Liver (tissue), 9 donors: Measurements from ENCODE around the gene GRB14. TPM values are rescaled to one million over a fixed set of nuclear protein-coding genes. Genes with fewer than 3 reads are reported as not detected.

Source experiments
- DNase-seq: peaks from one replicate; pipeline ENCODE4 v3.0.0-alpha.2; 2017; ENCODE audit warnings: low spot score
- H3K27ac ChIP-seq, 2 donors: one replicate each; pipeline ENCODE4 v1.7.0; 2013; ENCODE audit warnings: inconsistent platforms in 2 of 2, low read length in 2 of 2, control low read depth in 1 of 2, low read depth in 1 of 2, mild to moderate bottlenecking in 1 of 2
- H3K27me3 ChIP-seq, 4 donors: one replicate each; pipeline versions ENCODE4 v1.6.1 to v1.7.0; 2013; ENCODE audit warnings: low read length in 3 of 4, inconsistent platforms in 1 of 4, mild to moderate bottlenecking in 1 of 4, moderate library complexity in 1 of 4; ENCODE audit not compliant: control insufficient read depth in 4 of 4, insufficient read depth in 4 of 4
- H3K36me3 ChIP-seq, 4 donors: one replicate each; pipeline versions ENCODE4 v1.6.1 to v1.7.0; 2013; ENCODE audit warnings: low read length in 3 of 4, mild to moderate bottlenecking in 3 of 4, low read depth in 1 of 4, moderate library complexity in 1 of 4; ENCODE audit not compliant: control insufficient read depth in 4 of 4, insufficient read depth in 3 of 4
- H3K4me1 ChIP-seq, 4 donors: one replicate each; pipeline versions ENCODE4 v1.6.1 to v1.7.0; 2013; ENCODE audit warnings: low read length in 3 of 4, mild to moderate bottlenecking in 3 of 4, moderate library complexity in 1 of 4; ENCODE audit not compliant: control insufficient read depth in 4 of 4, insufficient read depth in 4 of 4
- H3K4me3 ChIP-seq, 3 donors: one replicate each; pipeline versions ENCODE4 v1.6.1 to v1.7.0; 2013; ENCODE audit warnings: low read length in 3 of 3, control low read depth in 1 of 3, low read depth in 1 of 3, mild to moderate bottlenecking in 1 of 3
- H3K9ac ChIP-seq, 2 donors: one replicate each; pipeline ENCODE4 v1.7.0; 2013; ENCODE audit warnings: low read length in 2 of 2, mild to moderate bottlenecking in 2 of 2, moderate library complexity in 2 of 2, control low read depth in 1 of 2, low read depth in 1 of 2
- H3K9me3 ChIP-seq, 4 donors: one replicate each; pipeline versions ENCODE4 v1.6.1 to v1.7.0; 2013; ENCODE audit warnings: low read length in 3 of 4; ENCODE audit not compliant: control insufficient read depth in 4 of 4
- CTCF ChIP-seq: fragments of 150-350 bp; IDR thresholded peaks from 2 replicates; pipeline ENCODE4 v1.5.1; 2017; ENCODE audit warnings: improper control_type of control experiment, low read depth, low read length; ENCODE audit not compliant: missing input control
- EGR1 ChIP-seq, 2 donors: IDR thresholded peaks; 2 replicates each; pipeline ENCODE4 v1.6.1; 2016 to 2018; ENCODE audit warnings: antibody characterized with exemption in 2 of 2, low read depth in 2 of 2
- FOXA1 ChIP-seq: IDR thresholded peaks from 2 replicates; pipeline ENCODE4 v1.6.1; 2016; ENCODE audit warnings: antibody characterized with exemption
- FOXA2 ChIP-seq: IDR thresholded peaks from 2 replicates; pipeline ENCODE4 v1.6.1; 2016; ENCODE audit warnings: antibody characterized with exemption
- GABPA ChIP-seq, 2 donors: IDR thresholded peaks in 1 of 2; conservative IDR thresholded peaks in 1 of 2; 2 replicates each; pipeline ENCODE4 v1.6.1; 2016; ENCODE audit warnings: antibody characterized with exemption in 2 of 2, mild to moderate bottlenecking in 1 of 2, moderate library complexity in 1 of 2
- HNF4A ChIP-seq, 2 donors: conservative IDR thresholded peaks; 2 replicates each; pipeline ENCODE4 v1.6.1; 2016; ENCODE audit warnings: antibody characterized with exemption in 2 of 2, mild to moderate bottlenecking in 2 of 2
- HNF4G ChIP-seq: IDR thresholded peaks from 2 replicates; pipeline ENCODE4 v1.6.1; 2016; ENCODE audit warnings: antibody characterized with exemption
- JUND ChIP-seq, 2 donors: IDR thresholded peaks; 2 replicates each; pipeline ENCODE4 v1.6.1; 2016; ENCODE audit warnings: antibody characterized with exemption in 2 of 2
- NR2F2 ChIP-seq: IDR thresholded peaks from 2 replicates; pipeline ENCODE4 v1.6.1; 2016; ENCODE audit warnings: antibody characterized with exemption
- RAD21 ChIP-seq, 2 donors: IDR thresholded peaks; 2 replicates each; pipeline ENCODE4 v1.6.1; 2016; ENCODE audit warnings: antibody characterized with exemption in 2 of 2, mild to moderate bottlenecking in 2 of 2
- REST ChIP-seq: IDR thresholded peaks from 2 replicates; pipeline ENCODE4 v1.6.1; 2016; ENCODE audit warnings: antibody characterized with exemption, mild to moderate bottlenecking
- SP1 ChIP-seq: IDR thresholded peaks from 2 replicates; pipeline ENCODE4 v1.6.1; 2018; ENCODE audit warnings: antibody characterized with exemption, mild to moderate bottlenecking
- TAF1 ChIP-seq: conservative IDR thresholded peaks from 2 replicates; pipeline ENCODE4 v1.6.1; 2016; ENCODE audit warnings: antibody characterized with exemption, mild to moderate bottlenecking
- YY1 ChIP-seq: IDR thresholded peaks from 2 replicates; pipeline ENCODE4 v1.6.1; 2016; ENCODE audit warnings: antibody characterized with exemption, mild to moderate bottlenecking
- ZBTB33 ChIP-seq: IDR thresholded peaks from 2 replicates; pipeline ENCODE4 v1.6.1; 2016; ENCODE audit warnings: antibody characterized with exemption
- WGBS: extraction: QIAGEN DNeasy Blood & Tissue Kit; methylation state at CpG from one replicate; pipeline ENCODE4 v1.1.7; 2013; 5-methylcytosine and 5-hydroxymethylcytosine counted together
- polyA plus RNA-seq, 2 donors: library from polyadenylated mRNA; stranded (reverse) in 1 of 2; unstranded in 1 of 2; fragments of 200-250 nt in 1 of 2; fragments of >200 nt in 1 of 2; fragmentation: Nextera tagmentation in 1 of 2; extraction: Ambion mirVana in 1 of 2; gene quantifications; one replicate each; pipeline versions ENCODE4 v1.2.1 to v1.2.3, GENCODE V29; 2013 to 2015
- total RNA-seq, 2 donors: library from RNA; depleted of rRNA; stranded (reverse); fragments of >200 nt; gene quantifications; one replicate each; pipeline ENCODE4 v1.2.3, GENCODE V29; 2014
- TF ChIP-seq, protein P1 (sequence below): IDR thresholded peaks from 2 replicates; pipeline ENCODE4 v1.6.1; 2016; ENCODE audit warnings: antibody characterized with exemption
- donor health status: healthy.
- donor health status: healthy.
- donor health status: healthy.
- donor health status: healthy.
- donor health status: healthy.

The GRB14 gene
- total and polyA plus RNA-seq, 4 donors = 1.0 to 119 (median 33.0) TPM

DNA sequence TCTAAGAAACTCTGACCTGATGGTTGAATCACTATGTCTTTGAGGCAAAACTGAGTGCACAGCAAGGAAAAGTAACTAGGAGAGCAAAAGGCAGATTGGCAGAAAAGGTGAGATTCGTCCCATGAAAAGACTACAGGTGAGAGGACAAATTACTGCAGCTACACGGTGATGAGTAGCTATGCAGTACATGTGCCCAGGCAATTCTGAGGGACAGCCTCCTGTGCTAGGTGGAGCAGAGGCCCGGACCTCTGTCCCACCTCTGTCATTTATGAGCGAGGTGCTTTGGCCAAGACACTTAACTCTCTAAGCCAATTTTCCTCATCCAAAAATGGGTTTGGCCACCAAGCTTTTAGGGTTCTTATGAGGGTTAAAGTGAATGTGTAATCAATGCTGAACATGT, 59.9 kb downstream of the GRB14 start:
- H3K9ac ChIP-seq = no peak overlapping the region
- H3K4me1 ChIP-seq = peaks cover 6 to 42% (median 28%) of the 10 kb centered on the region in 4 donors
- peaks cover 0 to 4% (median 2%) of the 10 kb centered on the region in 4 donors for H3K36me3 ChIP-seq
- no peaks in the 10 kb centered on the region for H3K27me3 ChIP-seq
- DNase-seq = no peak
- no peaks in the 10 kb centered on the region for H3K9me3 ChIP-seq
- H3K4me3 ChIP-seq = no peak overlapping the region
- TF ChIP-seq, protein P1, sequence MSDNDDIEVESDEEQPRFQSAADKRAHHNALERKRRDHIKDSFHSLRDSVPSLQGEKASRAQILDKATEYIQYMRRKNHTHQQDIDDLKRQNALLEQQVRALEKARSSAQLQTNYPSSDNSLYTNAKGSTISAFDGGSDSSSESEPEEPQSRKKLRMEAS = no peak
- no peak for TF ChIP-seq FOXA2
- no peak for TF ChIP-seq NR2F2
- no peak for TF ChIP-seq HNF4G
- no peak for TF ChIP-seq JUND (IDR thresholded peaks at IDR 0.05)
- no peak for TF ChIP-seq TAF1
- 52% methylated on average over 4 of the region's 4 CpGs for WGBS
- H3K27ac ChIP-seq = no peak overlapping the region

DNA sequence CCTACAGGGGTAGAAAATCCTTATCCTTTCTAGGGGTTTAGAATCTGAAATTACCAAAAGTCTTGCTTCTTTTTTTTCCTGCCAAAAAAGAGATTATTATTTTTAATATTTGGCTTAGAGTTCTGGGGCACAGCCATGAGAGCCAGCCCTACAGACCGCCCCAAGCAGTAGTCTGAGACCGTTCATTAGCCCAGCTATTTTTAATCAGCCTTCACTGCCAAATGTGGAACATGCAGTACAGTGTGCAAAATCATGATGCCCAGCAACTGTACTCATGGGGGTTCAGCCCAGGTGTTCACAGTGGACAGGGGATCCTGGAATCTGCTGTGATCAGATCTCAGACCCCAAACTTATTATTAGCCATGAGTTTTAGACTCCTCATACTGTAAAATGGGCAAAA, 60.4 kb downstream of the GRB14 start:
- peaks cover 0 to 4% (median 2%) of the 10 kb centered on the region in 4 donors for H3K36me3 ChIP-seq
- H3K9ac ChIP-seq = no peak overlapping the region
- H3K4me3 ChIP-seq = no peak overlapping the region
- no peak overlapping the region for H3K27ac ChIP-seq
- no peak for DNase-seq
- peaks cover 6 to 42% (median 28%) of the 10 kb centered on the region in 4 donors for H3K4me1 ChIP-seq
- WGBS = 34% methylated on average over 2 of the region's 2 CpGs
- TF ChIP-seq JUND (IDR thresholded peaks at IDR 0.05) (no peak), RAD21 (IDR thresholded peaks at IDR 0.05) (no peak), EGR1 (IDR thresholded peaks at IDR 0.05; ENCODE audit: low read depth in 2 of 2) (no peak)
- H3K9me3 ChIP-seq = no peaks in the 10 kb centered on the region
- H3K27me3 ChIP-seq = no peaks in the 10 kb centered on the region

DNA sequence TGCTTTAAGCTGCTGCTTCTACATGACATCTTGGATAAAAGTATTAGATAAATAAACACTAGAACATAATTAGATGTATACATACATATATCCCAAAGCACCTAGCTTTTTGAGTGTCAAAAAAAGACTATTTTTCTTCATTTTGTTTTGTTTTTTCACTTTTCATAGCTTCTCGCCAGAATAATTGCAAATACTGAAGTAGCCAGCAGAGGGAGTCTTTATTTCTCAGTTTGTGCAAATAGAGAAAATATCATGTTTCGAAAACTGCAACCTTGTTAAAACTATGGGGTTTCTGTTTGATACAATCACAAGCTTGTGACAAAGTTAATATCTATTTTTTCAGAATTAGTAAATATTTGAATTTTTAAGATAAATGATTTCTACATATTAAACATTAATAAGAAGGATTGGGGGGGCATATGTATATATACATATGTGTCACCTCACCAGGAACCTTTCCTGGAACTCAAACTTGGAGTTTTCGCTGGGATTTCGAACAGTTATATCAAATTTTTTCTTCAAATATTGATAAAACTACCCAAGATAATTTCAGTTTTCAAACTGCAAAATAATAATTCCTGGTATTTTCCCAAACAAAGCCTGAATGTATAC, 61.0 kb downstream of the GRB14 start:
- no peak for DNase-seq
- Histone ChIP-seq H3K27ac (no peak overlapping the region), H3K9me3 (no peaks in the 10 kb centered on the region), H3K36me3 (peaks cover 0 to 4% (median 2%) of the 10 kb centered on the region in 4 donors), H3K27me3 (no peaks in the 10 kb centered on the region), H3K4me3 (no peak overlapping the region), H3K4me1 (peaks cover 6 to 40% (median 26%) of the 10 kb centered on the region in 4 donors), H3K9ac (peak overlapping the region in 1 of 2 donors; percentile 30)
- WGBS = 22% methylated on average over 4 of the region's 4 CpGs
- TF ChIP-seq CTCF (peak; percentile 74), RAD21 (IDR thresholded peaks at IDR 0.05) (peak; percentile 83 to 84), FOXA1 (no peak), GABPA (IDR thresholded peaks at IDR 0.05 in 1 of 2, conservative IDR thresholded peaks at IDR 0.05 in 1 of 2) (no peak), EGR1 (IDR thresholded peaks at IDR 0.05; ENCODE audit: low read depth in 2 of 2) (no peak), SP1 (no peak), YY1 (no peak), FOXA2 (no peak), TAF1 (no peak), JUND (IDR thresholded peaks at IDR 0.05) (no peak), REST (no peak), HNF4A (conservative IDR thresholded peaks at IDR 0.05) (no peak), ZBTB33 (no peak)
- TF ChIP-seq, protein P1 = no peak
